HG03439 (cell line): Measurements from ENCODE around the gene PSMD12.
"Not testable (repeated sequence)": the region's sequence is repeated elsewhere in the genome, so short reads cannot be mapped to it uniquely, and the experiment has no call there.

Experiments used
- ATAC-seq: cut with Tn5 transposase; IDR thresholded peaks from one replicate; pipeline ENCODE4 v1.9.1; 2021; ENCODE audit warnings: mild to moderate bottlenecking, moderate library complexity; ENCODE audit not compliant: unreplicated experiment

Gene PSMD12

GRCh38 chr17:67366193-67367157 lies at the start of gene PSMD12:
Gene PSMD12, minus strand, starts transcription at chr17:67366577. Its CDS starts 58 bp downstream, at chr17:67366519.
- ATAC-seq, result peak; percentile 91

- no peak for ATAC-seq
These were observed 48.9 kb upstream of the PSMD12 start for GRCh38 chr17:67415291-67415690.

DNA sequence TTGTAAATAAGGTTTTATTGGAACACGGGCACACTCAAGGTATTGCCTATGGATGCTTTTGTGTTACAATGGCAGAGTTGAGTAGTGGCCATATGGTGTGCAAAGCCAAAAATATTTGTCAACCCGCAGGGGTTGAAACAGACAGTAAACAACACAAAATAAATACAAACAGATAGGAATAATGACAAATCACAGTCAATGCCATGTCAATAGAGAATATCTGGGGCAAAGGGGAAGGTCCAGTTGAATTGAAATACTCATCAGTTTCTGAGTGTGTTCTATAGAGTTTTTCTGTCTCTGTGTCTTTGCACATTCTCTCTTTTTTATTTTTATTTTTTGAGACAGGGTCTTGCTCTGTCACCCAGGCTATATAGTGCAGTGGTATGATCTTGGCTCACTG lies 48.2 kb upstream of the PSMD12 start:
- ATAC-seq, result no peak

DNA sequence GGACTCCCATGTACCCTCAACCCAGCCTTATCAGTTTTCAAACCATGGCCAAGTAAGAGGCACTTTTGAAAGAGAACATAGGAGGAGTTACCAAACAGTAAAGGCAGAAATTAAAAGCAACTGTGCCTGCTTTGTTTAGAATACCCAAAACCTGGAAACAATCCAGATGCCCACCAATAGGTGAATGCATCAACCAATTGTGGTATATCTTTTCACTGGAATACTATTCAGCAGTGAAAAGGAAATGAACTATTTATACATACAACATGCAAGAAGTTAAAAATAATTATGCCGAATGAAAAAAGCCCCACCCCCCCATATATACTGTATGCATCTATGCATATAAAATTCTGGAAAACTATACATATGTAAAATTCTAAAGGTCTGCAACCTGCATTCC lies 47.8 kb upstream of the PSMD12 start:
- no peak for ATAC-seq

DNA sequence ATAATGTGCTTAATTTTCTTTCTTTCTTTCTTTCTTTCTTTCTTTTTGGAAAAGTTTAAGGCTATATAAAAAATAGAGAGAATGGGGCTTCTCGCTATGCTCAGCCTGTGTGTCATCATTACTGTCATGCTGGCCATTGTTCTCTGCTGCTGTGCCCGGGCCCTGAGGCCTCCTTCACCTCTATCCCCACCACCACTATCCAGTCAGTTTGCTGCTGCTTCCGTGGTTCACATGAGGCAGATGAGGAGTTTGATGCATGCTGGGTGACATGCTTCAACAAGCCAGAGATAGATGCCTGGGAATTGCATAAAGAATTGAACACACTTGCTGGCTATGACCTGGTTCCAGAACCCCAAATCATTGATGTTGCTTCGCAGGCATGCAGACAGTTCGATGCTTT lies 47.0 kb upstream of the PSMD12 start:
- ATAC-seq, result no peak

- no peak for ATAC-seq
These were observed 46.6 kb upstream of the PSMD12 start for GRCh38 chr17:67412941-67413340.

DNA sequence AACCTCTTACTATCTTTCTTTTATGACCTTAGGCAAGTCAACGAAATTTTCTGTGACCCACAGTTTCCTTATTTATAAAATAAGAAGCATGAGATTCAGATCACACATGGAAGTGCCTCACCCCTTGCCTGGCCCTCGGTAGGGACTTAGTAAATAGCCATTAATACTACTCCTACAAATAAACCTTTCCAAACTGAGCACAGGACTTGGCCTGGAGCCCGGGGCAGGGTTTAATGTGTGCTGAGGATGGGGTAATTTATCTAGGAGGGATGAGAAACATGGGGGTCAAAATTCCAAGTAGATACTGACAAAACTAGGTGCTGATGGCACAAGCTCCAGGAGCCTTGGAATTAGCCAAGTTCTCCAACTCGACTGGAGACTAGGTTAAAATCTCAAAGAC lies 45.7 kb upstream of the PSMD12 start:
- ATAC-seq, result no peak

DNA sequence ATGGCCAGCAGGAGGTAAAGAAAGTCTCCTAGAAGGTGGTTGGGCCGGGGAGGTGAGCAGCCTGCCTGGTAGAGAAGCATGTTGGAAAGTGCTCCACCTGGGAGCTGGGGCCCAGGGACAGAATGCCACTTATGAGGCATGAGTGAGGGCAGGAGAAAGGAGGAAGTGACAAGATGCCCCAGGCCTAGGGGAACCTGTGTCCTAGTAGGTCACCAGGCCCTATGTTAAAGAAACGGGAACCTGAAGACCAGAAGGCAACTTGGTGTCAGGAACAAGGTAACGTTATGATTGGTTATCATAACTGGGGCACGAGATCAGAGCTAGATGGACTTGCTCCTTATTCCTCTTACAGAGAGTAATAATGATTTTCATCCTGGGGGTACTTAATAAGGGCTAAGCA lies 45.0 kb upstream of the PSMD12 start:
- ATAC-seq, result no peak

DNA sequence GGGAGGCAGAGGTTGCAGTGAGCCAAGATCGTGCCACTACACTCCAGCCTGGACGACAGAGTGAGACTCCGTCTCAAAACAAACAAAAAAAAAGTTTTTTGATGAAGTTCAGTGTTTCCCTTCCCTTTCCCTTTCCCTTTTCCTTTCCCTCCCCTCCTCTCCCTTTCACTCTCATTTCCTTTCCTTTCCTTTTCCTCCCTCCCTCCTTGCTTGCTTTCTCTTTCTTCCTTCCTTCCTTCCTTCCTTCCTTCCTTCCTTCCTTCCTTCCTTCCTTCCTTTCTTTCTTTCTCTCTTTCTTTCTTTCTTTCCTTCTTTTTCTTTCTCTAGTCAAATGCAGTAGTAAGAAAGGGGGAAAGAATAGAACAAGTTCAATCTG lies 42.1 kb upstream of the PSMD12 start:
- not testable (repeated sequence) for ATAC-seq

DNA sequence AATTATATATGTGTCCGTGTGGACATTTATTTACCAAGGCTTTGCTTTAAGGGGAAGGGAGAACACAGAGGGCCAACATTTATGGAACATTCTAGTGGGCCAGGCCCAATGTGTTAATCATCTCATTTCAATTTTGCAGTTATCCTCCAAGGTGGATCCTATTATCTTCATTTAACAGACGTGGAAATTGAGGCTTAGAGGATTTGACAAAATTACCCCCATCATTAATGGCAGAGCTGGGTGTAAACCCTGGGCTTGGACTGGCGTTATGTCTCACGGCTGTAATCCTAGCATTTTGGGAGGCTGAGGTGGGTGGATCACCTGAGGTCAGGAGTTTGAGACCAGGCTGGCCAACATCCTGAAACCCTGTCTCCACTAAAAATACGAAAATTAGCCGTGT lies 37.1 kb upstream of the PSMD12 start:
- no peak for ATAC-seq

GRCh38 chr17:67403065-67403464 lies 36.7 kb upstream of the PSMD12 start:
- no peak for ATAC-seq

DNA sequence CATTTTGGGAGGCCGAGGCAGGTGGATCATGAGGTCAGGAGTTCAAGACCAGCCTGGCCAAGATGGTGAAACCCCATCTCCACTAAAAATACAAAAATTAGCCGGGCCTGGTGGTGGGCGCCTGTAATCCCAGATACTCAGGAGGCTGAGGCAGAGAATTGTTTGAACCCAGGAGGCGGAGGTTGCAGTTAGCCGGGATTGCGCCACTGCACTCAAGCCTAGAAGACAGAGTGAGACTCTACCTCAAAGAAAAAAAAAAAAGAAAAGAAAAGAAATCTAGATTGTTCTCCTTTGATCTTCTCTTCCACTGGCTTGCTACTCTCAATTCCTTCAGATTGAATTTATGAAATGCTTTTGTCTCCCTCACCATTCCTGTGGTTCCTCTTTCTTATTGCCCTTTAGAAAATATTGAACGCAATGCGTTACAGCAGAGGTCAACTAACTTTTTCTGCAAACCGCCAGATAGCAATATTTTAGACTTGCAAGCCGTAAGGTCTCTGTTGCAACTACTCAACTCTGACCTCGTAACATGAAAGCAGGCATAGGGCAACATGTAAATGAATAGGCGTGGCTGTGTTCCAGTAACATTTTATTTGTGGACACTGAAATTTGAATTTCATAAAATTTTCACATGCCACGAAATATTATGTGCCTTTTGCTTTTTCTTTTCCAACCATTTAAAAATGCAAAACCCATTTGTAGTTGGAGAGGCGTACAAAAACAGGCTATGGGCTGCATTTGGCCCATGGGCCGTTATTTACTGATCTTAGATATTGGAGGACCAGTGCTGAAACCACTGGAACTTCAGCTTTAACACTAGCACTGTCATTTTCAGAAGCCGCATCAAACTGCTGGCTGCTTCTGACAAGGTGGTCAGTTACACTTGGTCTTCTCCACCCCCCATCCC lies 35.5 kb upstream of the PSMD12 start:
- no peak for ATAC-seq

DNA sequence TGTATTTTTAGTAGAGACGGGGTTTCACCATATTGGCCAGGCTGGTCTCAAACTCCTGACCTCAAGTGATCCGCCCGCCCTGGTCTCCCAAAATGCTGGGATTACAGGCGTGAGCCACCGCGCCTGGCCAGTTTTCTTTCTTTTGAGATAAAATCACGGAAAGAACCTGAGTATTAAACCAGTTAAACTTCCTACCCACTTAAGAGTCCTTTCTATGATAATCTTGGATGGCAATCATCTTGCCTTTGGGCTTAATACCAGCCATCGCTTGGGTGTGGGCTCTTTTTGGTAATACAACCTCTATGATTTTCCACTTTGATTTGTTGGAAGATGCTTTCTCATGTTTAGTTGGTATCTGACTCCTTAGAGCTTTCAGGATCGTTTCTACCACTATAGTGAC lies 34.7 kb upstream of the PSMD12 start:
- ATAC-seq, result no peak

GRCh38 chr17:67400193-67400592 lies 33.8 kb upstream of the PSMD12 start:
- no peak for ATAC-seq

GRCh38 chr17:67399676-67400075 lies 33.3 kb upstream of the PSMD12 start:
- no peak for ATAC-seq

DNA sequence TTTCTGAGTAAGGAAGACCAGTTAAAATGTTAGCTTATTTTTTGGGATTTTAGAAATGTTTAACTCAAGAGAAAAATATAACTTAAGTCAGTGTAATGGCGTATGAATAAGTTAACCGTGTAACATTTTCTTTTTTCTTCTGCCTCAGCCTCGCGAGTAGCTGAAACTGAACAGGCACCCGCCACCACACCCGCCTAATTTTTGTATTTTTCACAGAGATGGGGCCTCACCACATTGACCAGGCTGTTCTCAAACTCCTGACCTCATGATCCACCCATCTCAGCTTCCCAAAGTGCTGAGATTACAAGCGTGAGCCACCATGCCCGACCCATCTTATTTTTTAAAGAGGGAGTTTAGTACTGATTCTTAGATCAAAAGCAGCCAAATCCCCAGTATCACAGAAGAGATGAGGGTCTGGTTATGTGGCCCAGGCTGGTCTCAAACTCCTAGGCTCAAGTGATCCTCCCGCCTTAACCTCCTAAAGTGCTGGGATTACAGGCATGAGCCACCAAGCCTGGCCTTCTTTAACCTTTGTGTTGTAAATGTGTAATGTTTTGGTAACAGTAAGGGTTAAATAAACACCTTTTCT lies 27.5 kb upstream of the PSMD12 start:
- no peak for ATAC-seq

DNA sequence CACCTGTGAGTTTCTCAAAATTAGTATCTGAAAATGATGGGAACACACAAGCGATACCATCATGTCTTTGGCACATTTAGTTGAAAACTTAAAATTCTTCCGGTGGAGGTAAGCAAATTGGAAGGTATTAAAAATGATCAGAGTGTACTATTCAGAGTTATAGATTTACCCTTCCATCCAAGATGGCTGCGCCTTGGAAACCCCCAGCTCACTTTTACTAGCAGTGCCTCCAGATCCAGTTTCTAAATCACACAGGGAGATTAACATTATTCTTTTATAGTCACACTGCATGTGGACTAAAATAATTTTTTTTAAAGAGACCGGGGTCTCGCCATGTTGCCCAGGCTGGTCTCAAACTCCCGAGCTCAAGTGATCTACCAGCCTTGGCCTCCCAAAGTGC lies 25.7 kb upstream of the PSMD12 start:
- ATAC-seq, result no peak

GRCh38 chr17:67390646-67391361 lies 24.4 kb upstream of the PSMD12 start:
- peak; percentile 75 for ATAC-seq

DNA sequence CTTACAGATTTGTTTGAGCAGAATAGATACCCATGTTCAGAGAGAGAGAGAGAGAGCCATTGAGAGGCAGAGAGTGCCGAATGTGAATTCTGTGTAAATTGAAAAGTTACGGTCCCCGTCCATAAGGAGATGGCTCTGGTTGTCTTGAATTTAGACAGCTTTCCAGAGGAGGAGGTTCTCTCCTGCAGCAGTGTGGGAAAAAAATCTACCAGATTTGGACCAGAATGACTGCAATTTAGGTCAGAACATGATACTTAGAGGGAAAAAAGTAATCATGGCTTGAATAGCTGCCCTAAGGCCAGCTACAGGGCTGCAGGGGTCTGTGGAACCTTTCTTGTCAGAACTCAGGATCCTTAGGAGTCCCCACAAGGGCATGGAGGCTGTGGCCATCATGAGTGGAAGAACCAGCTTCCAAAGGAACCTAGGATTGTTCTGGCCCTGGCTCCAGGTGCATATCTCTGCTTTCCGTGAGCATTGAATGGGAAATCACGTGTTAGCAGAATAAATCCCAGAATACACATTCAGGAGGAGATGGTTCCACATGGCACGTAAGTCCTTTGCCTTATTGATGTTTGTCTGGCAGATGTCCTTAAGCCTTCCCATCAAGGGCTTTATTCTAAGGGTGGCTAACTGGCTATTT lies 23.7 kb upstream of the PSMD12 start:
- ATAC-seq, result peak; percentile 13

DNA sequence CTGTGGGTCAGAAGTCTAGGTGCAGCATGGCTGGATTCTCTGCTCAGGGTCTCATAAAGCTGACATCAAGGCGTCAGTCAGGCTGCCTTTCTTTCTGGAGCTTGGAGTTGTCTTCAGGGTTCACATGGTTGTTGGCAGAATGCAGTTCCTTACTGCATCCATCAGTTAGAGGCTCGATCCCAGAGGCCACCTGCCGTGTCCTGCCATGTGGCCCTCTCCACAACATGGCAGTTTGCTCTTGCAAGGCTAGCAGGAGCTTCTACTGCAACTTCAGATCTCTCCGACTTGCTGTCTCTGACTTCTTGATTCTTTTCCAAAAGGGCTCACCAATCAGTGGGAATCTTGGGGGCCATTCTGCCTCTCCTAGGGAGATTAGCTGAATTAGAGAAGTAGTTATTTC lies 22.6 kb upstream of the PSMD12 start:
- no peak for ATAC-seq
